Duodenal mucosa (tissue), 2 donors: ENCODE results near the gene GRIP1.

Source experiments
- H3K27ac ChIP-seq: one replicate; pipeline ENCODE4 v1.7.0; 2013; ENCODE audit warnings: low read depth, low read length
- H3K27me3 ChIP-seq, 2 donors: one replicate each; pipeline ENCODE4 v1.7.0; 2013; ENCODE audit warnings: low read length in 2 of 2, control low read depth in 1 of 2; ENCODE audit not compliant: insufficient read depth in 2 of 2, control insufficient read depth in 1 of 2
- H3K36me3 ChIP-seq, 2 donors: one replicate each; pipeline ENCODE4 v1.7.0; 2013; ENCODE audit warnings: low read length in 2 of 2, control low read depth in 1 of 2; ENCODE audit not compliant: insufficient read depth in 2 of 2, control insufficient read depth in 1 of 2
- H3K4me1 ChIP-seq, 2 donors: one replicate each; pipeline ENCODE4 v1.7.0; 2013; ENCODE audit warnings: low read length in 2 of 2, control low read depth in 1 of 2; ENCODE audit not compliant: insufficient read depth in 2 of 2, control insufficient read depth in 1 of 2
- H3K4me3 ChIP-seq, 2 donors: one replicate each; pipeline ENCODE4 v1.7.0; 2013; ENCODE audit warnings: low read length in 2 of 2, low read depth in 1 of 2
- H3K9ac ChIP-seq, 2 donors: one replicate each; pipeline ENCODE4 v1.7.0; 2013; ENCODE audit warnings: low read length in 2 of 2, low read depth in 1 of 2
- H3K9me3 ChIP-seq, 2 donors: one replicate each; pipeline ENCODE4 v1.7.0; 2013; ENCODE audit warnings: low read length in 2 of 2, control low read depth in 1 of 2; ENCODE audit not compliant: control insufficient read depth in 1 of 2

The GRIP1 gene

GRCh38 chr12:66678338-66679275 lies at the start of gene GRIP1:
GRIP1 (minus strand) TSS chr12:66679076; CDS start chr12:66678904, 172 bp downstream.
- Histone ChIP-seq H3K4me3 (peak within 1 kb of the TSS in 1 of 2 donors; percentile 1), H3K36me3 (no peaks in the 10 kb centered on the region), H3K9ac (no peak within 1 kb of the TSS)

GRCh38 chr12:66726556-66726955 lies 47.7 kb upstream of the GRIP1 start:
- H3K9me3 ChIP-seq: no peaks in the 10 kb centered on the region
- H3K4me3 ChIP-seq: no peak overlapping the region
- H3K9ac ChIP-seq: no peak overlapping the region
- H3K4me1 ChIP-seq: no peaks in the 10 kb centered on the region
- no peak overlapping the region for H3K27ac ChIP-seq
- H3K27me3 ChIP-seq: no peaks in the 10 kb centered on the region
- no peaks in the 10 kb centered on the region for H3K36me3 ChIP-seq

More at GRCh38 chr12:66678338-66679275, at the start of gene GRIP1:
- Histone ChIP-seq H3K4me1 (no peaks in the 10 kb centered on the region), H3K27ac (no peak within 1 kb of the TSS), H3K9me3 (no peaks in the 10 kb centered on the region), H3K27me3 (peaks cover 3 to 7% of the 10 kb centered on the region in 2 donors)

- Histone ChIP-seq H3K36me3 (no peaks in the 10 kb centered on the region), H3K4me1 (no peaks in the 10 kb centered on the region), H3K27me3 (no peaks in the 10 kb centered on the region), H3K9ac (no peak overlapping the region), H3K9me3 (no peaks in the 10 kb centered on the region), H3K27ac (no peak overlapping the region), H3K4me3 (no peak overlapping the region)
Measured at GRCh38 chr12:66725031-66725430, 46.2 kb upstream of the GRIP1 start.

- Histone ChIP-seq H3K27me3 (no peaks in the 10 kb centered on the region), H3K4me3 (no peak overlapping the region), H3K36me3 (no peaks in the 10 kb centered on the region), H3K27ac (no peak overlapping the region), H3K9ac (no peak overlapping the region), H3K4me1 (no peaks in the 10 kb centered on the region), H3K9me3 (no peaks in the 10 kb centered on the region)
Measured at GRCh38 chr12:66724616-66725015, 45.7 kb upstream of the GRIP1 start.

- no peaks in the 10 kb centered on the region for H3K9me3 ChIP-seq
- no peaks in the 10 kb centered on the region for H3K36me3 ChIP-seq
- H3K9ac ChIP-seq: no peak overlapping the region
- no peak overlapping the region for H3K4me3 ChIP-seq
- H3K27me3 ChIP-seq: no peaks in the 10 kb centered on the region
- no peaks in the 10 kb centered on the region for H3K4me1 ChIP-seq
- no peak overlapping the region for H3K27ac ChIP-seq
Measured at GRCh38 chr12:66724026-66724425, 45.1 kb upstream of the GRIP1 start.

GRCh38 chr12:66719862-66720261 lies 41.0 kb upstream of the GRIP1 start:
- Histone ChIP-seq H3K36me3 (no peaks in the 10 kb centered on the region), H3K9ac (no peak overlapping the region), H3K4me3 (no peak overlapping the region), H3K27me3 (no peaks in the 10 kb centered on the region), H3K9me3 (no peaks in the 10 kb centered on the region), H3K27ac (no peak overlapping the region), H3K4me1 (no peaks in the 10 kb centered on the region)

- Histone ChIP-seq H3K9ac (no peak overlapping the region), H3K9me3 (no peaks in the 10 kb centered on the region), H3K4me3 (no peak overlapping the region), H3K27ac (no peak overlapping the region), H3K36me3 (no peaks in the 10 kb centered on the region), H3K4me1 (no peaks in the 10 kb centered on the region), H3K27me3 (no peaks in the 10 kb centered on the region)
Measured at GRCh38 chr12:66717036-66717673, 38.3 kb upstream of the GRIP1 start.

- no peaks in the 10 kb centered on the region for H3K27me3 ChIP-seq
Measured at GRCh38 chr12:66716522-66716921, 37.6 kb upstream of the GRIP1 start.

GRCh38 chr12:66714709-66715108 lies 35.8 kb upstream of the GRIP1 start:
- H3K4me1 ChIP-seq: no peaks in the 10 kb centered on the region
- no peak overlapping the region for H3K9ac ChIP-seq
- H3K27ac ChIP-seq: no peak overlapping the region
- H3K4me3 ChIP-seq: peak overlapping the region in 1 of 2 donors; percentile 46
- no peaks in the 10 kb centered on the region for H3K9me3 ChIP-seq
- H3K36me3 ChIP-seq: no peaks in the 10 kb centered on the region
- H3K27me3 ChIP-seq: no peaks in the 10 kb centered on the region

More at GRCh38 chr12:66716522-66716921, 37.6 kb upstream of the GRIP1 start:
- no peak overlapping the region for H3K9ac ChIP-seq
- no peaks in the 10 kb centered on the region for H3K9me3 ChIP-seq
- no peak overlapping the region for H3K4me3 ChIP-seq
- no peak overlapping the region for H3K27ac ChIP-seq
- H3K4me1 ChIP-seq: no peaks in the 10 kb centered on the region
- H3K36me3 ChIP-seq: no peaks in the 10 kb centered on the region

GRCh38 chr12:66713984-66714383 lies 35.1 kb upstream of the GRIP1 start:
- Histone ChIP-seq H3K9ac (no peak overlapping the region), H3K27ac (no peak overlapping the region), H3K4me1 (no peaks in the 10 kb centered on the region), H3K4me3 (peak overlapping the region; percentile 33 to 46), H3K9me3 (no peaks in the 10 kb centered on the region), H3K27me3 (no peaks in the 10 kb centered on the region), H3K36me3 (no peaks in the 10 kb centered on the region)
